T follicular helper cell (primary cell): ENCODE measurements around the gene GPC6.
"Not testable (repeated sequence)": the region's sequence is repeated elsewhere in the genome, so short reads cannot be mapped to it uniquely, and the experiment has no call there.

ENCODE experiments used
- DNase-seq: peaks from one replicate; pipeline ENCODE4 v3.0.0-alpha.2; 2020; ENCODE audit warnings: low read depth

GPC6 gene

GRCh38 chr13:94170145-94170571, 943.6 kb downstream of the GPC6 start:
- DNase-seq = no peak

GRCh38 chr13:94172416-94172815, 945.8 kb downstream of the GPC6 start:
- DNase-seq = no peak

DNA sequence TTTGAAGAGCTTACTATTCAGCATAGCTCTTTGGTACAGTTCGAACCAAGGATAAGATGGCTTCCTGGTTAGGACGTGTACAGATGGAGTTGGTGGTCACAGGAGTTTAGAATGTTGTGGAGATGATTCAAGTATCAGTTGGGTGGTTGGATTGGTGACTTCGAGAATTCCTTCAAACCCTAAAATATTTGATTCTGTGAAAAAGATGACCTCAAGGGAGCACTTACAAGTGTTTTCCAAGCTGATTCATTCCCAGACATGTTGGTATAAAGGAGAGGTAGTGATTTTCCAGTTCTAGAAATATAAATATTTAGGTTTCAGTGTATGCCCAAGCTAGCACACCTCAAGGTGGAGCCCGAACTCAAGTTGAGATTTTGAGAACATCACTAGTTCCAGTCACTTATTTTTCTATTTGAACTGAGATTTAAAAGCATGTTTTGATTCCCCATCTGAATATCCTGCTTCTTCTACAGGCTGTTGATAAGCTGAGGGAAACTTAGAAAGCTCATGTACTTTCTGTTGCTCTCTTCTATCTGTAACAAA, 946.8 kb downstream of the GPC6 start:
- no peak for DNase-seq

DNA sequence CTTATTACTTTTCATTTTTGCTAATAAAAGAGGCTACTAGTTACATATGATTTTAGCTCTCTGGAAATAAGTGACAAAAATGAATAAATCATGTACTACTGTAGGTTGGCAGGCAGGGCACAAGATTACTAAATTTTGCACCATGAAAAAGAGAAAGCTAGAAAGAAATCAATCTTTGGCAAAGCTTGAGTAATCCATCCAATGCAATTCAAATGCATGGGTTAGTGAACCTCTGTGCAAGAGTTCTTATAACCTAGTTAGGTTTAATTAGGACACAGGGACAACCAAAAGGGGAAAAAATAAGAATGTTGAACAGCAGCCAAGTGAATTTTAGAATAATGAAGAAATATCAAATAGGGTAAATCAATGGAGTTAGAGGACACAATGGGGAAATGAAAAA, 947.4 kb downstream of the GPC6 start:
- DNase-seq = no peak

- DNase-seq = no peak
Measured at GRCh38 chr13:94175076-94175475, 948.5 kb downstream of the GPC6 start.

DNA sequence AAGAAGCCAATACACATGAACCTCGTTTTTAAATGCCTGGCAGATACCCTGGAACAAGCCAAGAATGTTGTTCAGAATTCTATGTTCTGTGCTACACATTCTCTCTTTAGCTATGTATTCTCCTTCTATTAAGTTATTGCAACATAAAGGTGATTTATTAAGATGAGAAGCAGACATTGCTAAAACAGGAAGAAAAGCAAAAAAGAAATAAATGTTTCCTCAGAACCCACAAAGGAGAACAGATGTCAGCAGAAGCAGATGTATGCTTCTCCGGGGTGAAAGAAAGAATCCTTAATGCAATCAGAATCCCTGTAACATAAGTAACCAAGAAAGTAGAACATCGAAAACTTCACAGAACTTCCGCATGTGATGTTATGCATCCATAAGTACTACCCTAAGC, 950.0 kb downstream of the GPC6 start:
- DNase-seq = no peak

DNA sequence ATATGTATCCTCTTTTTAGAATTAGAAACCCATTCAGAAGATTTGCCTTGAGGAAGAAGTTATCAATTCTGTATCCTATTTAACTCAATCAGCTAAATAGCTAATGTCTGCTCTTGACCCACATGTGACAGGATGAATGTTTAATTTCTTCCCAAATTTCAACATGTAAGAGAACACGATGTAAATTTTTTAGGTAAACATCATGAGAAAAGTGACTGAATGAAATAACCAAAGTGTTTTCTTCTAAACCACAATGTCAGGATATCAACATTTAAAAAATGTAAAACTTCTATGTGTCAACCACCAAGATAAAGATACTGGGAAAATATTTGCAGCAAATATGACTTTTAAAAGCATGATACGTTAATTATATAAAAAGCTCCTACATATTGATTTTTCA, 950.4 kb downstream of the GPC6 start:
- DNase-seq = no peak

DNA sequence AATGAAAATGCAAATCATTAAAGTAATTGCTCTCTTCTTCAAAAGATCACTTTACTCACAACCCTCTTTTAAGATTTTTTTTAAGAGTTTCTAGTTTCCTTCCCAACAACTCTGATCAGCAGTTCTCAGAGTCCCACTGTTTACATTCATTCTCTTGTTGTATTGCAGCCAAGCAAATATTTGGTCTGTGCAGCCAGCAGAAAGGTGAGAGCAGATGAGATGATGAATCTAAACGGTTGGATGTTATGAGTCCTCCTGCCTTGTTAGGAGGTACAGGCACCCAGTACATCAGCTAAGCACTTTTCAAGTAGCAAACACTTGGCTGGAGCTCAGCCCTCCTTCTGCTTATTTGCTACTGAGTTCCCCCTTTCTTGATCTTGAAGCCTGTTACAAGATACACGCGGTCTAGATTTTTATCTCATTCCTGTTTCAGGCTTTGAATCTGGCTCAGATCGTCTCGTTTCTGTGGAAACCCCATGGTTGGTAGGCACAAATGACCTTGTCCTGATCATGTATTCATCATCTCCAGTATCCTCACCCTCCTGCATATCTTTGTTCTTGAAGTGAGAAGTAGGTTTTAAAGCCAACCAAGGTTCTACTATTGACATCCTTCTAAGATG, 952.1 kb downstream of the GPC6 start:
- DNase-seq = no peak

DNA sequence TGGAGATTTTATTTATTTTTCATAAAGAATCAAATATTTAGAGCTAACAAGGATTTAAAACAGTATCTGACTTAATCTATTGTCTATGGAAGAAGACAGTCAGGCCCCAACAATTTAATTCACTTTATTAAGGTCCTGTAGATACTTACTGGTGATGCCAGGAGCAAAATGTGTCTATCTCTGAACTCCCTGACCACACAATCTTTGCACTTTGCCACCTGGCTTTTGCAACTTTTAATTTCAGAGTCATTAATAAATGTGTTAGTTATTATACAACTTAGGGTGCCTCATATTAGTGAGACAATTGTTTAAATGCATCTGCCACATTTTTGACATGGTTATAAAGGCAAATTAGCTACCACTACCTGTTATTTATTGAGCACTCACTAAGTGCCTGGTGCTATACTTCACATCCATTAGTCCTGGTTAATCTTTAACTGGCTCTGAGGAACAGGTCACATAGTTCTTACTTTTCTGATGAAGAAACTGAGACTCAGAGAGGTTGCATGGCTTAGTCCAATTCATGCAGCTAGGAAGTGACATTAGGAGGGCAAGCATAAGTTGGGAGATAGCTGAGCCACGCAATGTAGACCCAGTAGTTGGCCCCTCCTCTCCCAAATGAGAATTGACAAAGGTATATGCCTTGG, 955.0 kb downstream of the GPC6 start:
- DNase-seq = no peak

DNA sequence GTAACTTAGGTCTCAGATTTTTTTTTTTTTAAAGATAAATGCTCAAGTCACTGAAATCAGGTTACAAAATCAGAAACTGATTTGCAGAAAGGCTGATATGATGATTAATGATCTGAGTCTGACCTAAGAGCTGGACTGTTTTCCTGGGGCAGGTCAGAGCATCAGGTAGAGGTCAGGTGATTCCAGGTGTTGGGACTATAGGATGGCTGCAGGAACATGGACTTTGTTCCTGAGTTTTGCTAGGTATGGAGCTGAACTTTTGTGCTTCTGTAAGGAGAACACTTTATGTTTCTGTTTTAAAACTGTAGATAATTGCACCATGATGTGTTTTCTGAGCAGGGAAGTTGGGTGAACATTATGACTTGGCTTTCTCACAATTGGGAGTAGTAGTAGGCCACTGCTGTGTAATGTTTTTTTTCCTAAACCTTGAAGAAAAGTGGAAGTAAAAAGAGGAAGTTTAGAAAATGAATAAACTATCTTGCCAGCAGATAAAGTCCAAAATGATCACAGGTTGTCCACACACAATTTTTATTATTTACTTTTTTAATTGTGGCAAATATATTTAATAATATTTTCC, 955.7 kb downstream of the GPC6 start:
- no peak for DNase-seq

- no peak for DNase-seq
Measured at GRCh38 chr13:94186470-94186869, 959.9 kb downstream of the GPC6 start.

DNA sequence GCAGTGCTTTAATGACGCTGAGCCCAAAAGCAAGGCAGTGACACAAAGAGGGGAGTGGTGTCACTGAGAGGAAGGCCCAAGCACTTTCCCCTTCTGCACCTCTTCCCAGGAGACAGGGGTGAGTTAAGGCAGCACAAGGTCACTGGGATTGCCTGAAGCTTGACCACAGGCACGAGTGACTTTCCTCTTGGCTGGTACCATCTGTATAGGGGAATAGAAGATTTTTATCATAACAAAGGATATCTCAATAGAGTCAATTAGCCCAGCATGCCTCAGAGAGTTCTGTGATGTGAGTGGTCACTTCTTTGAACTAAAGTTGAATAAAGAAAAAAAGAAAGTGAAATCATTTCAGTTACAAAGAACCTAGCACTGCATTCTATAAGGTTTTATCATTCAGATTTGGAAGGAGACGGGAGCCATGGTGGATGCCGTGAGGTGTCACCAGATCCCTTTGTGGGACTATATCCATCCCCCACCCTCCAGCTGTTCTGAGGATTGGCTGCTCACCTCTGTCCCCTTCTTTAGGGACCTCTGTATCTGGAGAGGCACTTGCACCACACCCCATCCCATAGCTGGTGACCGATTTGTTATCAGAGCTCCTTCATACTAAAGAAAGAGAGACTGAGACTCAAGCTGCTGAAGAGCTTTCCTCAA, 961.7 kb downstream of the GPC6 start:
- DNase-seq = no peak

DNA sequence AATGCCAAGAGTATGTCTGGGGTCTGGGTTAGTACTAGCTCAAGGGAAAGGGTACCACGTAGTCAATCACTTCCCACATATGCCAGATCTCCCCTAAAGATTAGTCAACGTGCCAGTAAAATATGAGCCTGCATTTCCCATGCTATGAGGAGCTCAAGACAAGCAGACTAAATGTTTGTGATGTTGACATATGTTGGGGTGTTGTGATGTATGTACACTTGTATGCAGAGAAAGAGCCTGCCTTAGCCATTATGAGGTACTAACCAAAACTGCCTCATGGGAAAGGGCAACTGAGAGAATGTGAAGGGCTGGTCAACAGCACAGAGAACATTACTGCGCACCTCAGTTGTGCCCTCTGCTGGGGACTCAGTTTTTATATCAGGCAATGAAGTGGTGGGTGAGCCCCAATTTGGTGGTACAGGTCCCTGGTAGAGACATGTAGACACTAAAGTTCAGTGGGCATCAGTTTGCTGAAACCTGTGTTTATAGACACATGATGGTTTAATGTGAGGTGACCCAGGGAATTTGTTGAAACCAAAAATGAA, 965.9 kb downstream of the GPC6 start:
- DNase-seq = no peak

DNA sequence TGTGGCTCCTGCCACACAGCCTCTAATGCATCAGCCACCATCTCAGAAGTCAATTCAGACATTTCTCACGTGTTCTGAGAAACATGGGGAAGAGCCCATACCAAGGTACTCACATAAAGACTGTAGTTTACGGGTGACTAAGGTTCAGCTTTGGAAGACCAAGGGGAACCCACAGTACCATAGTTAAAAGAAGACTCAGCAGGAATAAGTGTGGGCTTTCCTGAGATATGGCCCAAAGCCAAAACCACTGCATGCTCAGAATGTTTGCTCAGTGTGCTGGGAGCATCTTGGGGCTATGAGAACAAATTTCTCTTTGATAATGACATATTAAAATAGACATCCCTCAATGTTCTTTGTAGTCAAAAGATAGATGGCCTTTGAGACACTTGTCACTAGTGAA, 969.1 kb downstream of the GPC6 start:
- no peak for DNase-seq

DNA sequence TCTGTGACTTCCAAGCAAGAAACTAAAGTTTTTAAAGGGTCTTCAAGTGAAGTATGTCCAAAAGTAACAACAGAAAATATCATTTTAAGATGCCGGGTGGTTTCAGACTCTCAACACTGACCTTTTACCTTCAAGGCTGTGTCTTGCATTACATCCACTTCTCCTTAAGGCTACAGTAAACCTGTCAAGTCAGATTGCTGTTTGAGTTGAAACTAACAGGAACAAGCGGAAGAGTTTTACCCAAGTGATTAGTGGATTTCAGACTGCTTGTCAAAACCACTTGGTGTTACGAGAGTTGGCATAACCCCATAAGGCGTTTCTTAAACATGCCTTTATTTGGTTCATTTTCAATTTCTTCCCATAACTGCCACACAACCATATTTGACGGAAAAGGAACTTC, 969.8 kb downstream of the GPC6 start:
- no peak for DNase-seq

DNA sequence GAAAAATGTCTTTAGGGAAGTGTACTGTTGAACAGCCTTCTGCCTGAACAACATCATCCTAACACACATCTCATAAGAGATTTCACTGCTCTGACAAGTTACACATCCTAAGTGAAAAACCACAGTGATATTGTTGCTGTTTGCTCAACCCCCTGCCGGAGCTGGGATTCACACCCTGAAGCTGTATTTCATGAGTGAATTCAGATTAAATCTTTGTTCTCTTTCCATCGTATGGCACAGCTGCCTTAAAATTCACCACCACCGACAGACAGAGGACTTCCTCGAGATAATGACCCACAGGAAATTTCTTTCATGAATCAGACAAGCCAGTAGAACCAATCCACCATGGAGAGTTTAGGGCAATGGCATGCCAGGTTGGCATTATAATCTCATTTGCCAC, 972.1 kb downstream of the GPC6 start:
- no peak for DNase-seq

DNA sequence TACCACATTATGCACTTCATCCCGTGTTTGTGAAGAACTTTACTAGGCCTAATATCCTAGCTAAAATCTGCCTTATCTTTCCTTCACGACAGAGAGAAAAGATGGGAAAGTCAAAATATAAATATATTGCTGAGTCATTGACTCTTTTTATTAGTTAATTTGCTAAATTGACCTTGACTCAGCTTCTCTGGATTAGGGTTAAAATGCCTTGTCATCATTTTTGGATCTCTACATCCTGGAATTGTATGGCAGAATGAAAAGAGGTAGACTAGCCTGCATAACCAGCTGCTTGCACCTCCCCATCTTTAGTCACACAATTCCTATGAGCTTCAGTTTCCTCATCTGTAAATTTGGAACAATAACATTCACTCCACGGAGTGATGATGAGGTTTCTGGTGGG, 972.5 kb downstream of the GPC6 start:
- DNase-seq = no peak

GRCh38 chr13:94201022-94201421, 974.4 kb downstream of the GPC6 start:
- DNase-seq = no peak

GRCh38 chr13:94204163-94204562, 977.6 kb downstream of the GPC6 start:
- no peak for DNase-seq

GRCh38 chr13:94204946-94205345, 978.3 kb downstream of the GPC6 start:
- no peak for DNase-seq

- no peak for DNase-seq
Measured at GRCh38 chr13:94205896-94206295, 979.3 kb downstream of the GPC6 start.

DNA sequence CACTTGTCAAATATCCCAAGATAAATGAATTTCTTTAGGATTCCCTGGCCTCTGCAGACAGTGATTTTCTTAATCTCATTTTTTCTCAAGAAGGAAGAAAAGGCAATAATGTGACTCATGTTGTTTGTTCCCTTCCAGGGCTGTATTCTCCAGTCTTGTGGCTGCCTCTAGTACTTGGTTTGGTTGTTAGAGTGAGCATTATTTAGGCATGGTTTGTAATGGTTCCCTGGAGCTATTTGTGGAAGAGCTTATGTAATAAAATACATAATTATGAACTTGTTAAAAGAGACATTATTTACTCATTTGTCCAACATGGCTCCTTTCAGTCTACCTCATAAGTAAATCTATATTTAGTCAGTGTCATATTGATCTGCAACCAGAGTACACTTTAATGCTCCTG, 982.5 kb downstream of the GPC6 start:
- DNase-seq = no peak

GRCh38 chr13:94209913-94210312, 983.3 kb downstream of the GPC6 start:
- not testable (repeated sequence) for DNase-seq
